Measurements from ENCODE around the gene CD59. TPM values are rescaled to one million over a fixed set of nuclear protein-coding genes. Genes with fewer than 3 reads are reported as not detected.
A peak's percentile ranks its signal among the peaks of the same experiment; 100 is the strongest.
"Not testable (repeated sequence)": the region's sequence is repeated elsewhere in the genome, so short reads cannot be mapped to it uniquely, and the experiment has no call there.

Gene CD59
- total RNA-seq, 1 donor from 2014 or later = 204 TPM

DNA sequence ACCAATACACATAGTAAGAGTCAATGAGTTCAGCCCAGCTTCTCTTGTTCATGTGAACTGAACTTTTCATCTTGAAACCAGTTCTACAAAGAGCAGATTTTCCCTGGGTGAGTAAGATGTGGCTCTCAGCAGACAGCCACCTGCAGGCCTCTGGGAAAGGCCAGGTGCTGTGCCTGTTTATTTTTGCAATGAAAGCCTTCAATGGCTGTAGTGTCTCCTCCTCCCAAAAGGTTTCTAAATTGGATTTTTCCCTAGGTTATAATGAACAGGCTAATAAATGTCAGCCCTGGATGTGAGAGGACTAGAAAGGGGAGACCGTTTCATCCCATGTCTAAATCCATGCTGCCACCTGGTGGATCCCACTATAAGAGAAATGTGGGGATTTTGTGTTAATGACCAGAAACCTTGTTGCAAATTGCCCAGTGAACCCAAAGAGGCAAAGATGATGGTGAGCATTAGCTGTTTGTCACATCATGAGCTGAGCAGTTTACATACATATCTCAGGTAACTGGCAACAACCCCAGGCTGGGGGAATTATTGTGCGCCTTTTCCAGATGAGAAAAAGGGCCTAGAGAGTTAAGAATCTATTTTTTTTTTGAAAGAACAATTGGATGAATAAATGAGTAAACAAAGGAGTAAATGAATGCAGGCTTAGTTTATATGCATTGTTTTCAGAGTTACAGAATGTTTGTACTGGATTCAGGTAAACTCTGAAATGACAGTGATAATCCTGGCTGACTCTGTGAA, 48.3 kb downstream of the CD59 start:
- Mint-ChIP-seq H3K27me3 (peaks cover 6% of the 10 kb centered on the region), H3K4me3 (no peak overlapping the region), H3K4me1 (ENCODE audit: unreplicated experiment) (peaks cover 36% of the 10 kb centered on the region), H3K9me3 (no peaks in the 10 kb centered on the region), H3K36me3 (no peaks in the 10 kb centered on the region), H3K27ac (no peak overlapping the region)
- TF ChIP-seq, protein P1, sequence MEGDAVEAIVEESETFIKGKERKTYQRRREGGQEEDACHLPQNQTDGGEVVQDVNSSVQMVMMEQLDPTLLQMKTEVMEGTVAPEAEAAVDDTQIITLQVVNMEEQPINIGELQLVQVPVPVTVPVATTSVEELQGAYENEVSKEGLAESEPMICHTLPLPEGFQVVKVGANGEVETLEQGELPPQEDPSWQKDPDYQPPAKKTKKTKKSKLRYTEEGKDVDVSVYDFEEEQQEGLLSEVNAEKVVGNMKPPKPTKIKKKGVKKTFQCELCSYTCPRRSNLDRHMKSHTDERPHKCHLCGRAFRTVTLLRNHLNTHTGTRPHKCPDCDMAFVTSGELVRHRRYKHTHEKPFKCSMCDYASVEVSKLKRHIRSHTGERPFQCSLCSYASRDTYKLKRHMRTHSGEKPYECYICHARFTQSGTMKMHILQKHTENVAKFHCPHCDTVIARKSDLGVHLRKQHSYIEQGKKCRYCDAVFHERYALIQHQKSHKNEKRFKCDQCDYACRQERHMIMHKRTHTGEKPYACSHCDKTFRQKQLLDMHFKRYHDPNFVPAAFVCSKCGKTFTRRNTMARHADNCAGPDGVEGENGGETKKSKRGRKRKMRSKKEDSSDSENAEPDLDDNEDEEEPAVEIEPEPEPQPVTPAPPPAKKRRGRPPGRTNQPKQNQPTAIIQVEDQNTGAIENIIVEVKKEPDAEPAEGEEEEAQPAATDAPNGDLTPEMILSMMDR (conservative IDR thresholded peaks at IDR 0.05) = peak; percentile 89
- DNase-seq (ENCODE audit: extremely low spot score, unreplicated experiment) = no peak

GRCh38 chr11:33685082-33685481, 51.1 kb downstream of the CD59 start:
- TF ChIP-seq, protein P1 (conservative IDR thresholded peaks at IDR 0.05) = no peak
- Mint-ChIP-seq H3K27me3 (peaks cover 15% of the 10 kb centered on the region), H3K9me3 (no peaks in the 10 kb centered on the region), H3K36me3 (no peaks in the 10 kb centered on the region), H3K27ac (no peak overlapping the region), H3K4me3 (no peak overlapping the region), H3K4me1 (ENCODE audit: unreplicated experiment) (peaks cover 10% of the 10 kb centered on the region)
- no peak for DNase-seq (ENCODE audit: extremely low spot score, unreplicated experiment)

DNA sequence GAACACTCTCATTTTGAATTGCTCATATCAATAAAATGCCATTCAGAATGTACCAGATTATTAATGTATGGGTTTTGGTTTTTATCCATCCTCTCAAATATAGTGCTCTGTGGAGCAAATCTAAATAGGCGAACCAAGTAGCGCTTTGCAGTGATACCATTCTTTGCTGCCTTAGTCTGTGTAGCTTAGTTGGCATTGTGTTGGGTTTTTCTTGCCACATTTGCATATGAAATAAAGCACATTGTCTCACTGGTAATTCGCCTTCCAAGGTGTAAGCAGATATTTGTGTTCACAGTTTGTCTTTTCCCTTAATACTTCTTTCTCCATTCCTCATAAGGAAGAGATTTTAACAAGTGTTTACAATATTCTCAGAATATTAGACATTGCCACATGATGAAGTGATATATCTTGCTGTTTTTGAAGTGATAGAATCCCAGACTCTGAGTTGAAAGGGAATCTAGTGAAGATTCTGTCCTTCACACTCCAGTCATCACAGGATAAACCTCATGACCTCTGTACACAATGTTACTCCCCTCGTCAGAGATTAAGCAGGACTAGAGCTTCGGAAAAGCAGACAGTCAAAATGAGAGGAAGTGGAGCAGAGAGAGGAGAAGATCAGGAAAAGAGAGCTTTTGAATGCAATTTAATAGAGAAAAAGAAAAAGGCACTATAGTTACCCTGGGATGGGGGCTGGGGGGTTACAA, 52.1 kb downstream of the CD59 start:
- H3K27ac Mint-ChIP-seq = no peak overlapping the region
- TF ChIP-seq, protein P1 (conservative IDR thresholded peaks at IDR 0.05) = no peak

GRCh38 chr11:33682446-33682845, 53.8 kb downstream of the CD59 start:
- DNase-seq (ENCODE audit: extremely low spot score, unreplicated experiment) = no peak
- no peak overlapping the region for H3K27ac Mint-ChIP-seq
- TF ChIP-seq, protein P1 (conservative IDR thresholded peaks at IDR 0.05) = no peak
- H3K4me1 Mint-ChIP-seq (ENCODE audit: unreplicated experiment) = peaks cover 4% of the 10 kb centered on the region
- H3K27me3 Mint-ChIP-seq = peaks cover 19% of the 10 kb centered on the region
- peaks cover 6% of the 10 kb centered on the region for H3K9me3 Mint-ChIP-seq
- H3K4me3 Mint-ChIP-seq = no peak overlapping the region
- H3K36me3 Mint-ChIP-seq = no peaks in the 10 kb centered on the region

More for the DNA sequence above, 52.1 kb downstream of the CD59 start:
- Mint-ChIP-seq H3K9me3 (no peaks in the 10 kb centered on the region), H3K4me1 (ENCODE audit: unreplicated experiment) (peaks cover 8% of the 10 kb centered on the region), H3K27me3 (peaks cover 15% of the 10 kb centered on the region), H3K4me3 (no peak overlapping the region), H3K36me3 (no peaks in the 10 kb centered on the region)
- DNase-seq (ENCODE audit: extremely low spot score, unreplicated experiment) = no peak

DNA sequence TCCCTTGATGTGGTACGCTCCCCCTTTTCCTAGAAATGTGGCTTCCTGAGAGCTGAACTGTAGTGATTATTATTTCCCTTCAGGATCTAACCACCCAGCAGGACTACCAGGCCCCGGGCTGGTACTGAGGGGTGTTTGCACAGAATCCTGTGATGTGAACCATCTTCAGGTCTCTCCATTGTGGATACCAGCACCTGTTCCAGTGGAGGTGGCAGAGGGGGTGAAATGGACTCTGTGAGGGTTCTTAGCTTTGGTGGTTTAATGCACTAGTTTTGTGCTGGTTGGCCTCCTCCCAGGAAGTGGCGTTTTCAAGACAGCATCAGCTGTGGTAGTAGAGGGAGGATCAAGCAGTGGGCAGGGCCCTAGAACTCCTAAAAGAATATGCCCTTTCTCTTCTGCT, 54.2 kb downstream of the CD59 start:
- no peak for DNase-seq (ENCODE audit: extremely low spot score, unreplicated experiment)
- TF ChIP-seq, protein P1 (conservative IDR thresholded peaks at IDR 0.05) = no peak
- peaks cover 10% of the 10 kb centered on the region for H3K9me3 Mint-ChIP-seq
- H3K27me3 Mint-ChIP-seq = peaks cover 22% of the 10 kb centered on the region
- no peak overlapping the region for H3K27ac Mint-ChIP-seq
- H3K4me1 Mint-ChIP-seq (ENCODE audit: unreplicated experiment) = peaks cover 4% of the 10 kb centered on the region
- H3K36me3 Mint-ChIP-seq = no peaks in the 10 kb centered on the region
- no peak overlapping the region for H3K4me3 Mint-ChIP-seq

DNA sequence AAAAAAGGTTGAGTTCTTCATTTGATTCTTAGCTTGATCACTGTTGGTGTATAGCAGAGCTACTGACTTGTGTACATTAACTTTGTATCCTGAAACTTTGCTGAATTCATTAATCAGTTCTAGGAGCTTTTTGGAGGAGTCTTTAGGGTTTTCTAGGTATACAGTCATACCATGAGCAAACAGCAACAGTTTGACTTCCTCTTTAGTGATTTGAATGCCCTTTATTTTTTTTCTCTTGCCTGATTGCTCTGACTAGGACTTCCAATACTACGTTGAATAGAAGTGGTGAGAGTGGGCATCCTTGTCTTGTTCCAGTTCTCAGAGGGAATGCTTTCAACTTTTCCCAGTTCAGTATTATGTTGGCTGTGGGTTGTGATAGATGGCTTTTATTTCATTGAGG, 57.6 kb downstream of the CD59 start:
- H3K27ac Mint-ChIP-seq; H3K4me1 Mint-ChIP-seq (ENCODE audit: unreplicated experiment); H3K4me3 Mint-ChIP-seq; DNase-seq (ENCODE audit: extremely low spot score, unreplicated experiment); H3K36me3 Mint-ChIP-seq: not testable (repeated sequence)
- peaks cover 10% of the 10 kb centered on the region for H3K9me3 Mint-ChIP-seq
- peaks cover 18% of the 10 kb centered on the region for H3K27me3 Mint-ChIP-seq

All from type B pancreatic cell (in vitro differentiated cells).